Tibial nerve (tissue), 4 donors: ENCODE results near the gene ATRNL1. TPM values are rescaled to one million over a fixed set of nuclear protein-coding genes. Genes with fewer than 3 reads are reported as not detected.

Experiments
- DNase-seq, 2 donors: peaks; one replicate each; pipeline ENCODE4 v3.0.0-alpha.2; 2019; ENCODE audit warnings: low spot score in 2 of 2
- H3K27ac ChIP-seq, 4 donors: fragments of 200-600 bp; sonication (generic) in 3 of 4; one replicate each; pipeline ENCODE4 v1.5.1; 2017 to 2019; ENCODE audit warnings: mild to moderate bottlenecking in 1 of 4
- H3K27me3 ChIP-seq, 2 donors: fragments of 200-600 bp; sonication (generic) in 1 of 2; one replicate each; pipeline versions ENCODE4 v1.5.1 to v1.6.0; 2017 to 2019
- H3K36me3 ChIP-seq, 3 donors: fragments of 200-600 bp; sonication (generic); one replicate each; pipeline ENCODE4 v1.5.1; 2018 to 2019
- H3K4me1 ChIP-seq, 4 donors: fragments of 200-600 bp; sonication (generic) in 3 of 4; one replicate each; pipeline ENCODE4 v1.5.1; 2017 to 2019
- H3K4me3 ChIP-seq, 4 donors: fragments of 200-600 bp; sonication (generic) in 3 of 4; one replicate each; pipeline ENCODE4 v1.5.1; 2017 to 2019; ENCODE audit warnings: mild to moderate bottlenecking in 1 of 4, moderate library complexity in 1 of 4
- H3K9me3 ChIP-seq, 4 donors: fragments of 200-600 bp; sonication (generic) in 3 of 4; one replicate each; pipeline ENCODE4 v1.5.1; 2017 to 2019
- EP300 ChIP-seq, 2 donors: sonication (generic); formaldehyde crosslinking; IDR thresholded peaks; one replicate each; pipeline ENCODE4 v1.6.1; 2017; ENCODE audit warnings: antibody characterized with exemption in 2 of 2, mild to moderate bottlenecking in 1 of 2
- POLR2A ChIP-seq, 2 donors: fragments of 450-650 bp; IDR thresholded peaks; one replicate each; pipeline ENCODE4 v1.6.1; 2017; ENCODE audit warnings: antibody characterized with exemption in 2 of 2, mild to moderate bottlenecking in 2 of 2, moderate library complexity in 2 of 2
- WGBS, 2 donors: methylation state at CpG; one replicate each; pipeline ENCODE4 v1.1.5; 2018; 5-methylcytosine and 5-hydroxymethylcytosine counted together
- total RNA-seq, 4 donors: library from RNA; depleted of rRNA; stranded (reverse); fragments of >200 nt; gene quantifications; one replicate each; pipeline ENCODE4 v1.1.0, GENCODE V29; 2016
- TF ChIP-seq, protein P1 (sequence below), 5 experiments: fragments of 200-600 bp in 3 of 5; fragments of 450-650 bp in 2 of 5; sonication (generic) in 3 of 5; IDR thresholded peaks; one replicate each; pipeline ENCODE4 v1.5.1; 2016 to 2019; ENCODE audit warnings: antibody characterized with exemption in 5 of 5, mild to moderate bottlenecking in 3 of 5, moderate library complexity in 2 of 5

Gene ATRNL1
- total RNA-seq, 4 donors from 2014 or later, result 1.0 to 5.4 (median 2.7) TPM

DNA sequence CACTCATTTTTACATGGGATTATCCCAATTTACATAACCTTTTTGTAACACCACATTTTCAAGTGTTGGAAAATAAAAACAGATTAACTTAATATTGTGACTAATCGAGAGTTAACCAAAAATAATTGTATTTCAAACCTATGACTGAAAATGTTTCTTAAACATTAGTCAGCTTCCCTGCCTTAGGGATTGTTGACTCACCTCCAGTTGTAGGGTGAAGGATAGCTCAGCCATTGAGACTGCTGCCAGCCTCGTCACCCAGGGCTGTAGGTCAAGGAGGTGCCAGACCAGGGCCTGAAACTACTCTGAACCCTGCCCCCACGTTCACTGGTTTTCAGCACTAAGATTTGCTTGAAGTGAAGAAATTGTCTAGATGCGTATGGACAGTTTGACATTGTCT lies 828.6 kb downstream of the ATRNL1 start:
- no peak for DNase-seq
- no peaks in the 10 kb centered on the region for H3K36me3 ChIP-seq
- no peak overlapping the region for H3K4me3 ChIP-seq
- H3K27me3 ChIP-seq, result no peaks in the 10 kb centered on the region
- WGBS, 2 donors, result 72 to 84% methylated on average over 4 of the region's 4 CpGs
- H3K4me1 ChIP-seq, result no peaks in the 10 kb centered on the region
- H3K27ac ChIP-seq, result no peak overlapping the region
- TF ChIP-seq, protein P1, sequence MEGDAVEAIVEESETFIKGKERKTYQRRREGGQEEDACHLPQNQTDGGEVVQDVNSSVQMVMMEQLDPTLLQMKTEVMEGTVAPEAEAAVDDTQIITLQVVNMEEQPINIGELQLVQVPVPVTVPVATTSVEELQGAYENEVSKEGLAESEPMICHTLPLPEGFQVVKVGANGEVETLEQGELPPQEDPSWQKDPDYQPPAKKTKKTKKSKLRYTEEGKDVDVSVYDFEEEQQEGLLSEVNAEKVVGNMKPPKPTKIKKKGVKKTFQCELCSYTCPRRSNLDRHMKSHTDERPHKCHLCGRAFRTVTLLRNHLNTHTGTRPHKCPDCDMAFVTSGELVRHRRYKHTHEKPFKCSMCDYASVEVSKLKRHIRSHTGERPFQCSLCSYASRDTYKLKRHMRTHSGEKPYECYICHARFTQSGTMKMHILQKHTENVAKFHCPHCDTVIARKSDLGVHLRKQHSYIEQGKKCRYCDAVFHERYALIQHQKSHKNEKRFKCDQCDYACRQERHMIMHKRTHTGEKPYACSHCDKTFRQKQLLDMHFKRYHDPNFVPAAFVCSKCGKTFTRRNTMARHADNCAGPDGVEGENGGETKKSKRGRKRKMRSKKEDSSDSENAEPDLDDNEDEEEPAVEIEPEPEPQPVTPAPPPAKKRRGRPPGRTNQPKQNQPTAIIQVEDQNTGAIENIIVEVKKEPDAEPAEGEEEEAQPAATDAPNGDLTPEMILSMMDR (IDR thresholded peaks at IDR 0.05), result no peak
- TF ChIP-seq POLR2A (IDR thresholded peaks at IDR 0.05) (no peak), EP300 (IDR thresholded peaks at IDR 0.05) (no peak)
- H3K9me3 ChIP-seq, result no peaks in the 10 kb centered on the region

DNA sequence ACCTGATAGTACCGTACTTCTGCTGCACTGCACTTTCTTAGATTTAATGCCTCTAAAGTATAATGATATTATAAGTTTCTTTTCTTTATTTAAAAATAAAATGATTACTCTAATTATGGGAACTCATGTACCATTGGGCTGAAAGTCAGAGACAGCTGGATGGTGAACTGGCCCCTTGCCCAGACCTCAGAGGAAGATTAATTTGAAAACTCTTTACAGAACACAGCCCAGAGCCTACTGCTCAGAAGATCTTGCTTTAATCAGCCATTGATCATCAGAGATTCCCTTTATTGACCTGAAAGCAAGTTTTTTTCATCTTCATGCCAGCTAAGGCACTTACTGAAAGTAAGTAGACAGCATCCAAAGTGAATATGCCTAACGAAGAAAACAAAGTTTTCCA lies 838.1 kb downstream of the ATRNL1 start:
- 94 to 96% methylated on average over 2 of the region's 2 CpGs for whole genome bisulfite sequencing, 2 donors
- Histone ChIP-seq H3K4me3 (no peak overlapping the region), H3K27ac (no peak overlapping the region), H3K4me1 (no peaks in the 10 kb centered on the region), H3K27me3 (no peaks in the 10 kb centered on the region), H3K36me3 (no peaks in the 10 kb centered on the region), H3K9me3 (no peaks in the 10 kb centered on the region)
- no peak for DNase-seq
- TF ChIP-seq POLR2A (IDR thresholded peaks at IDR 0.05), result no peak
- no peak for TF ChIP-seq EP300 (IDR thresholded peaks at IDR 0.05)
- TF ChIP-seq, protein P1 (IDR thresholded peaks at IDR 0.05), result no peak

DNA sequence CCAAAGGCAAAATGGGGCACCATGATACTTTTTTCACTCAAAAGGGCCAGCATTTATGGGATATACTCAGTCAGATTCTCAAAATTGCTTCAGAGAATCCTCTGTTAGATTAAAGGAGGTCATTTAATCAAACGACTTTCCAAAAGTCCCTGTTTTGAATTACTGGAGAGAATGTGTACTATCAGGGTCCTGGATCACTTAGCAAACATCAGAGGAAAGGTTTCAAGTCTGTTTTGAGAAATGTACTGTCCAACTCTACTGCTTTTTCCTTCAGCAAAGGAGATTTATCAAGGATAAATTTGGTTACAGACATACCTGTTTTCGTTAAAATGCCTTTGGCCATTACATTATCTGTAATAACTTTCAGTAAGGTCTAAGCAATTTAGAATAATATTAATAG lies 838.9 kb downstream of the ATRNL1 start:
- TF ChIP-seq POLR2A (IDR thresholded peaks at IDR 0.05), result no peak
- TF ChIP-seq, protein P1 (IDR thresholded peaks at IDR 0.05), result no peak
- TF ChIP-seq EP300 (IDR thresholded peaks at IDR 0.05), result no peak
- Histone ChIP-seq H3K9me3 (no peaks in the 10 kb centered on the region), H3K4me3 (no peak overlapping the region), H3K27me3 (no peaks in the 10 kb centered on the region), H3K4me1 (peaks cover 0 to 4% (median 0%) of the 10 kb centered on the region in 4 donors), H3K27ac (no peak overlapping the region), H3K36me3 (no peaks in the 10 kb centered on the region)
- DNase-seq, result no peak
- 80 to 82% methylated on average over 2 of the region's 2 CpGs for WGBS, 2 donors

- Histone ChIP-seq H3K36me3 (no peaks in the 10 kb centered on the region), H3K27ac (no peak overlapping the region), H3K9me3 (no peaks in the 10 kb centered on the region), H3K4me3 (no peak overlapping the region), H3K27me3 (no peaks in the 10 kb centered on the region), H3K4me1 (peaks cover 0 to 11% (median 0%) of the 10 kb centered on the region in 4 donors)
- TF ChIP-seq EP300 (IDR thresholded peaks at IDR 0.05) (no peak), POLR2A (IDR thresholded peaks at IDR 0.05) (no peak)
- TF ChIP-seq, protein P1 (IDR thresholded peaks at IDR 0.05), result no peak
- DNase-seq, result no peak
- 84 to 95% methylated on average over 2 of the region's 2 CpGs for WGBS, 2 donors
Measured at GRCh38 chr10:115933098-115933497, 839.9 kb downstream of the ATRNL1 start.

- WGBS, 2 donors, result 85 to 87% methylated on average over 2 of the region's 2 CpGs
- no peak overlapping the region for H3K4me3 ChIP-seq
- no peak overlapping the region for H3K27ac ChIP-seq
- H3K9me3 ChIP-seq, result no peaks in the 10 kb centered on the region
- TF ChIP-seq, protein P1 (IDR thresholded peaks at IDR 0.05), result no peak
- TF ChIP-seq POLR2A (IDR thresholded peaks at IDR 0.05), result no peak
- no peak for TF ChIP-seq EP300 (IDR thresholded peaks at IDR 0.05)
- DNase-seq, result no peak
- no peaks in the 10 kb centered on the region for H3K27me3 ChIP-seq
- no peaks in the 10 kb centered on the region for H3K36me3 ChIP-seq
- peaks cover 0 to 11% (median 0%) of the 10 kb centered on the region in 4 donors for H3K4me1 ChIP-seq
Measured at GRCh38 chr10:115935731-115936130, 842.6 kb downstream of the ATRNL1 start.
